K562 (cell line): ENCODE measurements around the gene IRS2. TPM values are rescaled to one million over a fixed set of nuclear protein-coding genes. Genes with fewer than 3 reads are reported as not detected.

Experiments
- ZNF778 ChIP-seq: fragments of 450-650 bp; formaldehyde crosslinking; IDR thresholded peaks from 2 replicates; pipeline ENCODE4 v1.4.0; 2020; ENCODE audit warnings: mild to moderate bottlenecking, moderate library complexity
- polyA plus RNA-seq, 8 experiments: library from polyadenylated mRNA; depleted of rRNA in 4 of 8; stranded (reverse) in 5 of 8; unstranded in 3 of 8; fragments of >200 nt; fragmentation: Nextera tagmentation in 2 of 8; fragmentation: Illumina TruSeq in 1 of 8; extraction: Ambion mirVana in 2 of 8; extraction: Trizol in 1 of 8; gene quantifications; 2 replicates each; pipeline versions ENCODE4 v1.2.1 to v1.2.3, GENCODE V29; 2011 to 2014; ENCODE audit warnings: inconsistent platforms in 1 of 8, missing spikeins in 1 of 8
- total RNA-seq, 7 experiments: library from RNA; depleted of rRNA in 6 of 7; stranded (reverse); fragments of >200 nt in 6 of 7; fragmentation: Illumina TruSeq in 2 of 7; extraction: Trizol in 2 of 7; gene quantifications; 2 replicates each; pipeline versions ENCODE4 v1.2.1 to v1.2.3, GENCODE V29; 2011 to 2021; ENCODE audit warnings: low replicate concordance in 1 of 7
- TF ChIP-seq, protein P1 (sequence below): sonication (generic); formaldehyde crosslinking; IDR thresholded peaks from 2 replicates; pipeline ENCODE4 v1.8.1; 2023; ENCODE audit warnings: missing genetic modification reagents, mild to moderate bottlenecking, borderline replicate concordance
- TF ChIP-seq, protein P2 (sequence below): fragments of 200-600 bp; sonication (generic); IDR thresholded peaks from one replicate; pipeline ENCODE4 v1.6.1; 2012; ENCODE audit warnings: mild to moderate bottlenecking, low read depth, low read length, inconsistent platforms
- TF ChIP-seq, protein P3 (sequence below): fragments of 200-800 bp; sonication (Bioruptor generic); IDR thresholded peaks from 2 replicates; pipeline ENCODE4 v1.6.1; 2016; ENCODE audit warnings: missing genetic modification characterization, missing compliant biosample characterization

Gene IRS2
- total and polyA plus RNA-seq, 9 of the 15 experiments (the other 6 are each of a cell fraction or from before 2014, with no cell fraction given), result 0.36 to 4.6 (median 0.63) TPM

DNA sequence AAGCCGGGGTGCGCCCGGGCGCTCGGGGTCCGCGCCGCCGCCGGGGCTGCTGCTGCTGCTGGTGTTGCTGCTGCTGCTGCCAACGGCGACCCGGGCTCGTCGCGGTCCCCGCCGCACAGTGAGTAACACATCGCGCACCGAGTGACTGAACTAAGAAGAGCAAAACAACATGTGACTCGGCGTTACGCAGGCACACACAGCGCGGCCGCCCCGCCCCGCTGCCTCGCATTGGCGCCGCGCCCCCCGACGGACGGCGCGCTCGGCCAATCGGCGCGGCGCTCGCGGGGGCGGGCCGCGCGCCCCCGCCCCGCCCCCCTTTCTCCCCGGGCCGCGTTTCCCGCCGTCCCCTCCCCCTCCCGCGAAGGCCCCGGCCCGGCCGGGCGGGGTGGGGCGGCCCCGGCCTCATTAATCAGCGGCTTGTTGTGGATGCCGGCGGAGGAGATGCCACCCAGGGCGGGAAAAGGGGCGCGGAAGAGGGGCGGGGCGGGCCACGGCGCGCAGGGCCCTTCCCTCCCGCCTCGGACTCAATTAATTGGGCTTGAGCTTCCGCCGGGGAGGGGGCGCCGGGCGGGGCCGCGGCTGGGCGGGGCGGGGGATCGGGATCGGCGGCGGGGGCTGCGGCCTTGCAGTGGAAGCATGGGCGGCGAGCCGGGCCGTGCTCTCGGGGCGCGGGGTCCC, at the start of gene IRS2 (continued):
- TF ChIP-seq, protein P1, sequence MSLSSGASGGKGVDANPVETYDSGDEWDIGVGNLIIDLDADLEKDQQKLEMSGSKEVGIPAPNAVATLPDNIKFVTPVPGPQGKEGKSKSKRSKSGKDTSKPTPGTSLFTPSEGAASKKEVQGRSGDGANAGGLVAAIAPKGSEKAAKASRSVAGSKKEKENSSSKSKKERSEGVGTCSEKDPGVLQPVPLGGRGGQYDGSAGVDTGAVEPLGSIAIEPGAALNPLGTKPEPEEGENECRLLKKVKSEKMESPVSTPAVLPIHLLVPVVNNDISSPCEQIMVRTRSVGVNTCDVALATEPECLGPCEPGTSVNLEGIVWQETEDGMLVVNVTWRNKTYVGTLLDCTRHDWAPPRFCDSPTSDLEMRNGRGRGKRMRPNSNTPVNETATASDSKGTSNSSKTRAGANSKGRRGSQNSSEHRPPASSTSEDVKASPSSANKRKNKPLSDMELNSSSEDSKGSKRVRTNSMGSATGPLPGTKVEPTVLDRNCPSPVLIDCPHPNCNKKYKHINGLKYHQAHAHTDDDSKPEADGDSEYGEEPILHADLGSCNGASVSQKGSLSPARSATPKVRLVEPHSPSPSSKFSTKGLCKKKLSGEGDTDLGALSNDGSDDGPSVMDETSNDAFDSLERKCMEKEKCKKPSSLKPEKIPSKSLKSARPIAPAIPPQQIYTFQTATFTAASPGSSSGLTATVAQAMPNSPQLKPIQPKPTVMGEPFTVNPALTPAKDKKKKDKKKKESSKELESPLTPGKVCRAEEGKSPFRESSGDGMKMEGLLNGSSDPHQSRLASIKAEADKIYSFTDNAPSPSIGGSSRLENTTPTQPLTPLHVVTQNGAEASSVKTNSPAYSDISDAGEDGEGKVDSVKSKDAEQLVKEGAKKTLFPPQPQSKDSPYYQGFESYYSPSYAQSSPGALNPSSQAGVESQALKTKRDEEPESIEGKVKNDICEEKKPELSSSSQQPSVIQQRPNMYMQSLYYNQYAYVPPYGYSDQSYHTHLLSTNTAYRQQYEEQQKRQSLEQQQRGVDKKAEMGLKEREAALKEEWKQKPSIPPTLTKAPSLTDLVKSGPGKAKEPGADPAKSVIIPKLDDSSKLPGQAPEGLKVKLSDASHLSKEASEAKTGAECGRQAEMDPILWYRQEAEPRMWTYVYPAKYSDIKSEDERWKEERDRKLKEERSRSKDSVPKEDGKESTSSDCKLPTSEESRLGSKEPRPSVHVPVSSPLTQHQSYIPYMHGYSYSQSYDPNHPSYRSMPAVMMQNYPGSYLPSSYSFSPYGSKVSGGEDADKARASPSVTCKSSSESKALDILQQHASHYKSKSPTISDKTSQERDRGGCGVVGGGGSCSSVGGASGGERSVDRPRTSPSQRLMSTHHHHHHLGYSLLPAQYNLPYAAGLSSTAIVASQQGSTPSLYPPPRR (CRISPR knock-in tag), result no peak
- TF ChIP-seq ZNF778, result no peak
- TF ChIP-seq, protein P2, sequence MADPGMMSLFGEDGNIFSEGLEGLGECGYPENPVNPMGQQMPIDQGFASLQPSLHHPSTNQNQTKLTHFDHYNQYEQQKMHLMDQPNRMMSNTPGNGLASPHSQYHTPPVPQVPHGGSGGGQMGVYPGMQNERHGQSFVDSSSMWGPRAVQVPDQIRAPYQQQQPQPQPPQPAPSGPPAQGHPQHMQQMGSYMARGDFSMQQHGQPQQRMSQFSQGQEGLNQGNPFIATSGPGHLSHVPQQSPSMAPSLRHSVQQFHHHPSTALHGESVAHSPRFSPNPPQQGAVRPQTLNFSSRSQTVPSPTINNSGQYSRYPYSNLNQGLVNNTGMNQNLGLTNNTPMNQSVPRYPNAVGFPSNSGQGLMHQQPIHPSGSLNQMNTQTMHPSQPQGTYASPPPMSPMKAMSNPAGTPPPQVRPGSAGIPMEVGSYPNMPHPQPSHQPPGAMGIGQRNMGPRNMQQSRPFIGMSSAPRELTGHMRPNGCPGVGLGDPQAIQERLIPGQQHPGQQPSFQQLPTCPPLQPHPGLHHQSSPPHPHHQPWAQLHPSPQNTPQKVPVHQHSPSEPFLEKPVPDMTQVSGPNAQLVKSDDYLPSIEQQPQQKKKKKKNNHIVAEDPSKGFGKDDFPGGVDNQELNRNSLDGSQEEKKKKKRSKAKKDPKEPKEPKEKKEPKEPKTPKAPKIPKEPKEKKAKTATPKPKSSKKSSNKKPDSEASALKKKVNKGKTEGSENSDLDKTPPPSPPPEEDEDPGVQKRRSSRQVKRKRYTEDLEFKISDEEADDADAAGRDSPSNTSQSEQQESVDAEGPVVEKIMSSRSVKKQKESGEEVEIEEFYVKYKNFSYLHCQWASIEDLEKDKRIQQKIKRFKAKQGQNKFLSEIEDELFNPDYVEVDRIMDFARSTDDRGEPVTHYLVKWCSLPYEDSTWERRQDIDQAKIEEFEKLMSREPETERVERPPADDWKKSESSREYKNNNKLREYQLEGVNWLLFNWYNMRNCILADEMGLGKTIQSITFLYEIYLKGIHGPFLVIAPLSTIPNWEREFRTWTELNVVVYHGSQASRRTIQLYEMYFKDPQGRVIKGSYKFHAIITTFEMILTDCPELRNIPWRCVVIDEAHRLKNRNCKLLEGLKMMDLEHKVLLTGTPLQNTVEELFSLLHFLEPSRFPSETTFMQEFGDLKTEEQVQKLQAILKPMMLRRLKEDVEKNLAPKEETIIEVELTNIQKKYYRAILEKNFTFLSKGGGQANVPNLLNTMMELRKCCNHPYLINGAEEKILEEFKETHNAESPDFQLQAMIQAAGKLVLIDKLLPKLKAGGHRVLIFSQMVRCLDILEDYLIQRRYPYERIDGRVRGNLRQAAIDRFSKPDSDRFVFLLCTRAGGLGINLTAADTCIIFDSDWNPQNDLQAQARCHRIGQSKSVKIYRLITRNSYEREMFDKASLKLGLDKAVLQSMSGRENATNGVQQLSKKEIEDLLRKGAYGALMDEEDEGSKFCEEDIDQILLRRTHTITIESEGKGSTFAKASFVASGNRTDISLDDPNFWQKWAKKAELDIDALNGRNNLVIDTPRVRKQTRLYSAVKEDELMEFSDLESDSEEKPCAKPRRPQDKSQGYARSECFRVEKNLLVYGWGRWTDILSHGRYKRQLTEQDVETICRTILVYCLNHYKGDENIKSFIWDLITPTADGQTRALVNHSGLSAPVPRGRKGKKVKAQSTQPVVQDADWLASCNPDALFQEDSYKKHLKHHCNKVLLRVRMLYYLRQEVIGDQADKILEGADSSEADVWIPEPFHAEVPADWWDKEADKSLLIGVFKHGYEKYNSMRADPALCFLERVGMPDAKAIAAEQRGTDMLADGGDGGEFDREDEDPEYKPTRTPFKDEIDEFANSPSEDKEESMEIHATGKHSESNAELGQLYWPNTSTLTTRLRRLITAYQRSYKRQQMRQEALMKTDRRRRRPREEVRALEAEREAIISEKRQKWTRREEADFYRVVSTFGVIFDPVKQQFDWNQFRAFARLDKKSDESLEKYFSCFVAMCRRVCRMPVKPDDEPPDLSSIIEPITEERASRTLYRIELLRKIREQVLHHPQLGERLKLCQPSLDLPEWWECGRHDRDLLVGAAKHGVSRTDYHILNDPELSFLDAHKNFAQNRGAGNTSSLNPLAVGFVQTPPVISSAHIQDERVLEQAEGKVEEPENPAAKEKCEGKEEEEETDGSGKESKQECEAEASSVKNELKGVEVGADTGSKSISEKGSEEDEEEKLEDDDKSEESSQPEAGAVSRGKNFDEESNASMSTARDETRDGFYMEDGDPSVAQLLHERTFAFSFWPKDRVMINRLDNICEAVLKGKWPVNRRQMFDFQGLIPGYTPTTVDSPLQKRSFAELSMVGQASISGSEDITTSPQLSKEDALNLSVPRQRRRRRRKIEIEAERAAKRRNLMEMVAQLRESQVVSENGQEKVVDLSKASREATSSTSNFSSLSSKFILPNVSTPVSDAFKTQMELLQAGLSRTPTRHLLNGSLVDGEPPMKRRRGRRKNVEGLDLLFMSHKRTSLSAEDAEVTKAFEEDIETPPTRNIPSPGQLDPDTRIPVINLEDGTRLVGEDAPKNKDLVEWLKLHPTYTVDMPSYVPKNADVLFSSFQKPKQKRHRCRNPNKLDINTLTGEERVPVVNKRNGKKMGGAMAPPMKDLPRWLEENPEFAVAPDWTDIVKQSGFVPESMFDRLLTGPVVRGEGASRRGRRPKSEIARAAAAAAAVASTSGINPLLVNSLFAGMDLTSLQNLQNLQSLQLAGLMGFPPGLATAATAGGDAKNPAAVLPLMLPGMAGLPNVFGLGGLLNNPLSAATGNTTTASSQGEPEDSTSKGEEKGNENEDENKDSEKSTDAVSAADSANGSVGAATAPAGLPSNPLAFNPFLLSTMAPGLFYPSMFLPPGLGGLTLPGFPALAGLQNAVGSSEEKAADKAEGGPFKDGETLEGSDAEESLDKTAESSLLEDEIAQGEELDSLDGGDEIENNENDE, result no peak
- TF ChIP-seq, protein P3, sequence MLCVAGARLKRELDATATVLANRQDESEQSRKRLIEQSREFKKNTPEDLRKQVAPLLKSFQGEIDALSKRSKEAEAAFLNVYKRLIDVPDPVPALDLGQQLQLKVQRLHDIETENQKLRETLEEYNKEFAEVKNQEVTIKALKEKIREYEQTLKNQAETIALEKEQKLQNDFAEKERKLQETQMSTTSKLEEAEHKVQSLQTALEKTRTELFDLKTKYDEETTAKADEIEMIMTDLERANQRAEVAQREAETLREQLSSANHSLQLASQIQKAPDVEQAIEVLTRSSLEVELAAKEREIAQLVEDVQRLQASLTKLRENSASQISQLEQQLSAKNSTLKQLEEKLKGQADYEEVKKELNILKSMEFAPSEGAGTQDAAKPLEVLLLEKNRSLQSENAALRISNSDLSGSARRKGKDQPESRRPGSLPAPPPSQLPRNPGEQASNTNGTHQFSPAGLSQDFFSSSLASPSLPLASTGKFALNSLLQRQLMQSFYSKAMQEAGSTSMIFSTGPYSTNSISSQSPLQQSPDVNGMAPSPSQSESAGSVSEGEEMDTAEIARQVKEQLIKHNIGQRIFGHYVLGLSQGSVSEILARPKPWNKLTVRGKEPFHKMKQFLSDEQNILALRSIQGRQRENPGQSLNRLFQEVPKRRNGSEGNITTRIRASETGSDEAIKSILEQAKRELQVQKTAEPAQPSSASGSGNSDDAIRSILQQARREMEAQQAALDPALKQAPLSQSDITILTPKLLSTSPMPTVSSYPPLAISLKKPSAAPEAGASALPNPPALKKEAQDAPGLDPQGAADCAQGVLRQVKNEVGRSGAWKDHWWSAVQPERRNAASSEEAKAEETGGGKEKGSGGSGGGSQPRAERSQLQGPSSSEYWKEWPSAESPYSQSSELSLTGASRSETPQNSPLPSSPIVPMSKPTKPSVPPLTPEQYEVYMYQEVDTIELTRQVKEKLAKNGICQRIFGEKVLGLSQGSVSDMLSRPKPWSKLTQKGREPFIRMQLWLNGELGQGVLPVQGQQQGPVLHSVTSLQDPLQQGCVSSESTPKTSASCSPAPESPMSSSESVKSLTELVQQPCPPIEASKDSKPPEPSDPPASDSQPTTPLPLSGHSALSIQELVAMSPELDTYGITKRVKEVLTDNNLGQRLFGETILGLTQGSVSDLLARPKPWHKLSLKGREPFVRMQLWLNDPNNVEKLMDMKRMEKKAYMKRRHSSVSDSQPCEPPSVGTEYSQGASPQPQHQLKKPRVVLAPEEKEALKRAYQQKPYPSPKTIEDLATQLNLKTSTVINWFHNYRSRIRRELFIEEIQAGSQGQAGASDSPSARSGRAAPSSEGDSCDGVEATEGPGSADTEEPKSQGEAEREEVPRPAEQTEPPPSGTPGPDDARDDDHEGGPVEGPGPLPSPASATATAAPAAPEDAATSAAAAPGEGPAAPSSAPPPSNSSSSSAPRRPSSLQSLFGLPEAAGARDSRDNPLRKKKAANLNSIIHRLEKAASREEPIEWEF (CRISPR knock-in tag), result no peak
